Right lobe of liver (tissue), 6 donors: ENCODE measurements around the gene SHISA7. TPM values are rescaled to one million over a fixed set of nuclear protein-coding genes. Genes with fewer than 3 reads are reported as not detected.

Source experiments
- ATAC-seq, 4 donors: fragments of 200-7000 bp; cut with Tn5 transposase; one replicate each; pipeline ENCODE4 v1.9.1; 2020; ENCODE audit warnings: mild to moderate bottlenecking in 4 of 4, moderate library complexity in 4 of 4
- DNase-seq, 3 donors: peaks; one replicate each; pipeline ENCODE4 v3.0.0-alpha.2; 2020
- H3K27ac ChIP-seq, 3 donors: fragments of 200-600 bp; one replicate each; pipeline ENCODE4 v1.8.0; 2022
- H3K27me3 ChIP-seq, 2 donors: fragments of 200-600 bp; one replicate each; pipeline ENCODE4 v1.8.0; 2022
- H3K36me3 ChIP-seq, 4 donors: fragments of 200-600 bp; sonication (generic) in 1 of 4; one replicate each; pipeline versions ENCODE4 v1.5.1 to v1.8.0; 2017 to 2022; ENCODE audit warnings: control low read depth in 1 of 4
- H3K4me1 ChIP-seq, 4 donors: fragments of 200-600 bp; sonication (generic) in 1 of 4; one replicate each; pipeline versions ENCODE4 v1.5.1 to v1.8.0; 2017 to 2022; ENCODE audit warnings: control low read depth in 1 of 4
- H3K4me3 ChIP-seq, 3 donors: fragments of 200-600 bp; one replicate each; pipeline ENCODE4 v1.8.0; 2022
- H3K9me3 ChIP-seq, 4 donors: fragments of 200-600 bp; sonication (generic) in 1 of 4; one replicate each; pipeline versions ENCODE4 v1.5.1 to v1.8.0; 2017 to 2022; ENCODE audit warnings: control low read depth in 1 of 4
- POLR2A ChIP-seq: fragments of 450-650 bp; IDR thresholded peaks from one replicate; pipeline ENCODE4 v1.6.1; 2017; ENCODE audit warnings: antibody characterized with exemption, mild to moderate bottlenecking
- WGBS: methylation state at CpG from one replicate; pipeline ENCODE4 v1.1.6; 2018; ENCODE audit warnings: low coverage, low lambda C conversion rate; ENCODE audit not compliant: insufficient coverage; ENCODE audit errors: missing lambda C conversion rate; 5-methylcytosine and 5-hydroxymethylcytosine counted together
- intact Hi-C, 2 donors: fragments of 100-400 bp; cut with DNase I; formaldehyde crosslinking; loops; one replicate each; pipeline versions ENCODE4 v1.11.2 to v1.14.1; 2022
- total RNA-seq, 6 experiments: library from RNA; depleted of rRNA in 2 of 6; stranded (reverse); fragments of >200 nt in 2 of 6; fragmentation: NEBNext Ultra II Directional in 3 of 6; extraction: Animal tissue kit (Norgen Biotek cat#: 25700) in 3 of 6; gene quantifications; one replicate each; pipeline versions ENCODE4 v1.1.0 to v1.2.4, GENCODE V29; 2016 to 2023
- TF ChIP-seq, protein P1 (sequence below), 4 donors: fragments of 200-600 bp in 3 of 4; fragments of 450-650 bp in 1 of 4; IDR thresholded peaks; one replicate each; pipeline versions ENCODE4 v1.5.1 to v1.8.0; 2016 to 2022; ENCODE audit warnings: antibody characterized with exemption in 4 of 4, mild to moderate bottlenecking in 2 of 4
- donor health status: DM: no; HTN: yes; CAD: no.
- donor health status: DM: no; HTN: no; CAD: no.
- donor health status: DM: no; HTN: no; CAD: no.
- donor health status: DM: no; HTN: yes; CAD: no.
- donor health status: DM: no; HTN: yes; CAD: no.

The SHISA7 gene
- total RNA-seq, 6 experiments from 2014 or later = 0.04 TPM; not detected in 5

DNA sequence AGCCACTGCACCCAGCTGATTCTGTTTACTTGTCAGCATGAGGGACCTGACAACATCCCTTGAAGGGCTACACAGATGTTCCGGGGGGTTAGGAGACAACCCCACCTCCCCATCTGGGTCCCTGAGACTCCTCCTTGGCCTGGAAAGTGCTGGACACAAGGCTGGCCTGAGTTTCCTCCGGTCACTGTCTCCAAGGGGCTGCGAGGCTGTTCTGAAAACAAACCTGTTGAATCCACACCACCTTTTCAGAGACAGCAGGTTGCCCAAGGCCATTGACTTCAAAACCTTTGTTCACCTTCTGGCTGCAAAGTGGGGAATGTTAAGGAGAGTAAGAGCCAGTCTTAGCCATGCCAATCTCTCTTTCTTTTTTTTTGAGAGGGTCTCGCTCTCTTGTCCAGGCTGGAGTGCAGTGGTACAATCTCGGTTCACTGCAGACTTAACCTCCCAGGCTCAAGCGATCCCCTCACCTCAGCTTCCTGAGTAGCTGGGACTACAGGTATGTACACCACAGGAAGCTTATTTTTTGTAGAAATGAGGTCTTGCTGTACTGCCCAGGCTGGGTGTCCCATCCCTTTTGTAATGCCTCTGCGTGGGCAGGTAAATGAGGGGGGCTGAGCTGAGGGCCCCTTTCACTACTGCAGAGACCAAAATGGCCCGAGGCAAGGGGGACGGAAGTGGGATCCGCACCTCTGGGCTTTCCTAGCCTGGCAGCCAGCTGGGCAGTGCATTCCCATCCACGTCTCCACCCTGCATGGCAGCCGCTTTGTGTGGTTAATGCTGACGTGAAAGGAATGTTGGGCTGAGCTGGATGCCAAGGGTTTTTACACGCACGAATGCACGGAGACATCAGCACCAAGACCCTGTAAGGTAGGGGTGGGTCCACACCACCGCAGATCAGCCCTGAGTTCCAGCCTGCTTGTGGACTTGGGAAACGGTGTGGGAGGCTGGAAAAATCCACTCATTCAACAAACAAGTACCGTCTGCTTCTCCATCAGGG is 31.5 kb upstream of the SHISA7 start:
- intact Hi-C loops = no loop called here
- no peak overlapping the region for H3K27ac ChIP-seq
- TF ChIP-seq POLR2A = no peak
- TF ChIP-seq, protein P1, sequence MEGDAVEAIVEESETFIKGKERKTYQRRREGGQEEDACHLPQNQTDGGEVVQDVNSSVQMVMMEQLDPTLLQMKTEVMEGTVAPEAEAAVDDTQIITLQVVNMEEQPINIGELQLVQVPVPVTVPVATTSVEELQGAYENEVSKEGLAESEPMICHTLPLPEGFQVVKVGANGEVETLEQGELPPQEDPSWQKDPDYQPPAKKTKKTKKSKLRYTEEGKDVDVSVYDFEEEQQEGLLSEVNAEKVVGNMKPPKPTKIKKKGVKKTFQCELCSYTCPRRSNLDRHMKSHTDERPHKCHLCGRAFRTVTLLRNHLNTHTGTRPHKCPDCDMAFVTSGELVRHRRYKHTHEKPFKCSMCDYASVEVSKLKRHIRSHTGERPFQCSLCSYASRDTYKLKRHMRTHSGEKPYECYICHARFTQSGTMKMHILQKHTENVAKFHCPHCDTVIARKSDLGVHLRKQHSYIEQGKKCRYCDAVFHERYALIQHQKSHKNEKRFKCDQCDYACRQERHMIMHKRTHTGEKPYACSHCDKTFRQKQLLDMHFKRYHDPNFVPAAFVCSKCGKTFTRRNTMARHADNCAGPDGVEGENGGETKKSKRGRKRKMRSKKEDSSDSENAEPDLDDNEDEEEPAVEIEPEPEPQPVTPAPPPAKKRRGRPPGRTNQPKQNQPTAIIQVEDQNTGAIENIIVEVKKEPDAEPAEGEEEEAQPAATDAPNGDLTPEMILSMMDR (IDR thresholded peaks at IDR 0.05) = no peak
- H3K4me1 ChIP-seq = peaks cover 0 to 17% (median 4%) of the 10 kb centered on the region in 4 donors
- ATAC-seq (no peak), DNase-seq (no peak)
- no peaks in the 10 kb centered on the region for H3K9me3 ChIP-seq
- no peak overlapping the region for H3K4me3 ChIP-seq
- H3K36me3 ChIP-seq = no peaks in the 10 kb centered on the region
- 85% methylated on average over 5 of the region's 19 CpGs for WGBS
- no peaks in the 10 kb centered on the region for H3K27me3 ChIP-seq

DNA sequence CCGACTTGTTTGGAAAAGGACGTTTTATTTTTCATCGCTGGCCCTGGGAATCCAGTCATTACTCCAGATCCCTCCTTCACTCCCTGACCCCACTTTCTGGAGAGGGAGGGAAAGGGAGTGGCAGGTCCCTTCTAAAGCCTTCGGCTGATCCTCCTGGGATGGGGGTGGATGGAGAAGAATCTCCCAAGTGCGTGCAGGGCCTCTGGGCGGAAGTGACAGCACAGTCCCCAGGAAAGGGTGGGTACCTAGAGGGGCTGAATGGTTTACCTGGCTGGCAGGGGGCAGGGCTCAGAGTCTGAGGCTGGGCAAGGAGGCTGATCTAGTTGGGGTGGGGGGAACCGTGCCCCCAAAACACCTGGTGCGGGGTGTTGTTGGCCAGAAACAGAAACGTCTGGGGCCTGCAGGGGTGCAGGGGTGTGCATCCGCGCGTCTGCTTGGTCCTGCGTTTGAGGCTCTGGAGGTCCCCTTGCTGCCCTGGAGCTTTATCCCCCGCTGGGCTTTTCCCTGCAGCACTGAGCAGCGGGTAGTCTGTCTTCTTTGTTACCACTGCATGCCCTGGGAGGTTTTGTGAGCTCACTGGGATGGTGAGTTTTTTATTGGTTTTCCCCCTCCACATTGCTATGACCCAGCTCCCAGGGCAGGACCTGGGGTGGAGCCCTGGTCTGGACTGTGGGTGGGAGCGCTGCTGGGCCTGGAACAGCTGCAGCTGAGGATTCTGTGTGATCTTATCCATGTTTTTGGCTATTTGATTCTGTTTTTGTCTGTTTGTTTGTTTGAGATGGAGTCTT is 30.3 kb upstream of the SHISA7 start:
- TF ChIP-seq, protein P1 (IDR thresholded peaks at IDR 0.05) = no peak
- TF ChIP-seq POLR2A = no peak
- Histone ChIP-seq H3K9me3 (no peaks in the 10 kb centered on the region), H3K4me1 (peaks cover 0 to 17% (median 4%) of the 10 kb centered on the region in 4 donors), H3K27ac (no peak overlapping the region), H3K4me3 (no peak overlapping the region), H3K36me3 (no peaks in the 10 kb centered on the region), H3K27me3 (no peaks in the 10 kb centered on the region)
- intact Hi-C loops = no loop called here
- DNase-seq (peak in 1 of 3 donors; percentile 18), ATAC-seq (no peak)
- 96% methylated on average over 5 of the region's 16 CpGs for WGBS

DNA sequence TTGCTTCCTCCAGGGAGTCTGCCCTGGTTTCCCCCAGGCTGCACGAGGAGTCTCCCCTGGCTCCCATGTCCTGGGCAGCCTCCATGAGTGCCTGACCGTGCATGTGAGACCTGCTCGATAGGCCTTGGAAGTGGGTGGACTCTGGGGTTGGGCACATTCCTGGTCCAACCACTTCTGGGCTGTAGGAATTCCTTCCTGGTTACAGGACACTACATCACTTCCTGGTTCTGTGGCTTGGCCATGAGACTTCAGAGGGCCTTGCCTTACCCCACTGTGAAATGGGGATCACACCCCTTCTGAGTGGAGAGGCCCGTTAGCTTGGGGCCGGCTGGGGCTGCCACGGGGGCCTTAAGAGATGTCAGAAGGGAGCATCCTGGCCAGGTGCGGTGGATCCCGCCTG is 29.4 kb upstream of the SHISA7 start:
- TF ChIP-seq POLR2A = no peak
- TF ChIP-seq, protein P1 (IDR thresholded peaks at IDR 0.05) = no peak
- H3K4me1 ChIP-seq = peaks cover 0 to 19% (median 5%) of the 10 kb centered on the region in 4 donors
- no peak overlapping the region for H3K27ac ChIP-seq
- intact Hi-C loops = no loop called here
- no peaks in the 10 kb centered on the region for H3K36me3 ChIP-seq
- no peak overlapping the region for H3K4me3 ChIP-seq
- no peak for ATAC-seq
- no peaks in the 10 kb centered on the region for H3K9me3 ChIP-seq
- DNase-seq = peak in 1 of 3 donors; percentile 13
- no peaks in the 10 kb centered on the region for H3K27me3 ChIP-seq
- 84% methylated on average over 5 of the region's 8 CpGs for WGBS

DNA sequence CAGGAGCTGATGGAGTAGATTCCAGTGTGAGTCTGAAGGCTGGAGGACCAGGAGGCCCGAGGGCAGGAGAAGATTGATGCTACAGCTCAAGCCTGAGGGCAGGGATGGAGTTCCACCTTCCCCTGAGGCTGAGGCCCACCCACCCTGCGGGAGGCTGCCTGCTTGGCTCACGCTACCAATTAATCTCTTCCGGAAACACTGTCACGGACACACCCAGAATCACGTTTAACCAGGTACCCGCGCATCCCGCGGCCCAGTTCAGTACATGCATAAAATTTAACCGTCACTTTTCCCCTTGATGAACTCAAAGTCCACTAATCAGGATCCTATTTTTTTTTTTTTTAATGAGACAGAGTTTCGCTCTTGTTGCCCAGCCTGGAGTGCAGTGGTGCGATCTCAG is 28.2 kb upstream of the SHISA7 start:
- 93% methylated on average over 7 of the region's 13 CpGs for WGBS
- DNase-seq = no peak

More for the DNA sequence above, 28.2 kb upstream of the SHISA7 start:
- H3K4me3 ChIP-seq = no peak overlapping the region
- no peak overlapping the region for H3K27ac ChIP-seq
- H3K9me3 ChIP-seq = no peaks in the 10 kb centered on the region
- H3K27me3 ChIP-seq = no peaks in the 10 kb centered on the region
- no peak for ATAC-seq
- TF ChIP-seq, protein P1 (IDR thresholded peaks at IDR 0.05) = no peak
- TF ChIP-seq POLR2A = no peak
- H3K36me3 ChIP-seq = no peaks in the 10 kb centered on the region
- intact Hi-C loops = no loop called here
- peaks cover 0 to 25% (median 5%) of the 10 kb centered on the region in 4 donors for H3K4me1 ChIP-seq
